BLaER1 treated with 17β-estradiol and CSF1 and Interleukin-3, amounts not matched to agents 10 nM and 100 nM (cell line): ENCODE measurements around the gene TBX4.
"Not testable (repeated sequence)": the region's sequence is repeated elsewhere in the genome, so short reads cannot be mapped to it uniquely, and the experiment has no call there.

ENCODE experiments used
- H3K27ac ChIP-seq, 11 experiments: shearing (Covaris generic); formaldehyde crosslinking; 2 replicates each; pipeline ENCODE4 v1.8.1; 2022
- H3K27me3 ChIP-seq, 11 experiments: shearing (Covaris generic); formaldehyde crosslinking; 2 replicates each; pipeline ENCODE4 v1.8.1; 2022
- H3K36me3 ChIP-seq, 11 experiments: shearing (Covaris generic); formaldehyde crosslinking; 2 replicates each; pipeline ENCODE4 v1.8.1; 2022
- H3K4me1 ChIP-seq, 10 experiments: shearing (Covaris generic); formaldehyde crosslinking; 2 replicates each; pipeline ENCODE4 v1.8.1; 2022
- H3K4me2 ChIP-seq, 11 experiments: shearing (Covaris generic); formaldehyde crosslinking; 2 replicates each; pipeline ENCODE4 v1.8.1; 2022
- H3K4me3 ChIP-seq, 10 experiments: shearing (Covaris generic); formaldehyde crosslinking; 2 replicates each; pipeline ENCODE4 v1.8.1; 2022
- H3K9ac ChIP-seq, 11 experiments: shearing (Covaris generic); formaldehyde crosslinking; 2 replicates each; pipeline ENCODE4 v1.8.1; 2022
- H3K9me3 ChIP-seq, 11 experiments: shearing (Covaris generic); formaldehyde crosslinking; replicated peaks in 1 of 11; 2 replicates each; pipeline ENCODE4 v1.8.1; 2022
- H4K20me1 ChIP-seq, 11 experiments: shearing (Covaris generic); formaldehyde crosslinking; 2 replicates each; pipeline ENCODE4 v1.8.1; 2022
- Cebpa-rat ChIP-seq, 11 experiments: shearing (Covaris generic); IDR thresholded peaks; 2 replicates each; pipeline ENCODE4 v1.8.1; 2022

TBX4 gene

GRCh38 chr17:61504697-61505096 is 52.5 kb downstream of the TBX4 start:
- H3K27ac ChIP-seq, result no peak overlapping the region
- peaks cover 0 to 7% (median 0%) of the 10 kb centered on the region in 10 experiments; a peak in 3 of 20 replicates for H3K4me1 ChIP-seq
- no peak for TF ChIP-seq Cebpa-rat (IDR thresholded peaks at IDR 0.05)
- H3K4me2 ChIP-seq, result peak overlapping the region in 2 of 11 experiments; percentile 11 to 26; a peak in 2 of 22 replicates
- H3K36me3 ChIP-seq, result no peaks in the 10 kb centered on the region
- H3K9ac ChIP-seq, result no peak overlapping the region
- no peaks in the 10 kb centered on the region for H4K20me1 ChIP-seq
- no peaks in the 10 kb centered on the region for H3K9me3 ChIP-seq
- no peaks in the 10 kb centered on the region for H3K27me3 ChIP-seq
- no peak overlapping the region for H3K4me3 ChIP-seq

GRCh38 chr17:61505846-61506627 is 53.8 kb downstream of the TBX4 start:
- H3K9me3 ChIP-seq, result no peaks in the 10 kb centered on the region
- no peaks in the 10 kb centered on the region for H4K20me1 ChIP-seq
- H3K36me3 ChIP-seq, result no peaks in the 10 kb centered on the region
- no peak overlapping the region for H3K4me3 ChIP-seq
- no peak for TF ChIP-seq Cebpa-rat (IDR thresholded peaks at IDR 0.05)
- H3K4me2 ChIP-seq, result no peak overlapping the region
- H3K27ac ChIP-seq, result no peak overlapping the region
- H3K9ac ChIP-seq, result no peak overlapping the region
- no peaks in the 10 kb centered on the region for H3K27me3 ChIP-seq
- H3K4me1 ChIP-seq, result peaks cover 0 to 7% (median 0%) of the 10 kb centered on the region in 10 experiments; a peak in 3 of 20 replicates

DNA sequence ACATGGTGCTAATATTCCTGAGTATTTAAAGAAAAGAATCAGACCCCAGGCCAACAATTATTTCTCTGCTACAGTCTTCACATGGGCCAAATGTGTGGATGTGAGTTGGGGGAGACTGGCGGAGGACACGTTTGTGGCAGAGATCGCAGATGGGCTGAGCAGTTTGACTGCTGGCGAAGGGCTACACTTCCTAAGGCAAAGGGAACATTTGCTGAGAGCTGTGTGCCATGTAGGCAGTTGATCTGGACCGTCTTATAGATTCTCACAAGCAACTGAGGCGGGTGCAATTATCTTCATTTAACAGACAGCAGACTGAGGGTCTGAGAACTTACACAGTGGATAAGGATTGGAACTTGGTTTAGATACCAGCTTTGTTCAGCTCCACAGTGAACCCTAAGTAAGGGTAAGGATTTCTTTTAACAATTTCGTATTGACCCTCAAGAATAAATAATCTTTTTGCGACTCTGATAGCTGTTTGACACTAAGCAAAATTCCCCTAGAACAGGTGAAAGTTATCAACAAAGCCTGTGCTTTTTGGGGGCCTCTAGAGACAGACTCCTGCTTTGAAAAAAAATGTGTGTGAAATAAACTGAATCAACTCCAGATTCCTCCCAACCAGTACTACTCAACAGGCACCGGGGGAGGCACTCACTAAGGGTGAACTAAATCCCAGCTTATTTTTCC is 55.3 kb downstream of the TBX4 start:
- Histone ChIP-seq H3K27me3 (no peaks in the 10 kb centered on the region), H3K27ac (no peak overlapping the region), H3K4me3 (no peak overlapping the region), H4K20me1 (no peaks in the 10 kb centered on the region), H3K9ac (no peak overlapping the region), H3K9me3 (no peaks in the 10 kb centered on the region), H3K4me2 (no peak overlapping the region), H3K36me3 (no peaks in the 10 kb centered on the region), H3K4me1 (peaks cover 0 to 7% (median 0%) of the 10 kb centered on the region in 10 experiments; a peak in 3 of 20 replicates)
- no peak for TF ChIP-seq Cebpa-rat (IDR thresholded peaks at IDR 0.05)

GRCh38 chr17:61508912-61509311 is 56.7 kb downstream of the TBX4 start:
- H3K27ac ChIP-seq, result no peak overlapping the region

DNA sequence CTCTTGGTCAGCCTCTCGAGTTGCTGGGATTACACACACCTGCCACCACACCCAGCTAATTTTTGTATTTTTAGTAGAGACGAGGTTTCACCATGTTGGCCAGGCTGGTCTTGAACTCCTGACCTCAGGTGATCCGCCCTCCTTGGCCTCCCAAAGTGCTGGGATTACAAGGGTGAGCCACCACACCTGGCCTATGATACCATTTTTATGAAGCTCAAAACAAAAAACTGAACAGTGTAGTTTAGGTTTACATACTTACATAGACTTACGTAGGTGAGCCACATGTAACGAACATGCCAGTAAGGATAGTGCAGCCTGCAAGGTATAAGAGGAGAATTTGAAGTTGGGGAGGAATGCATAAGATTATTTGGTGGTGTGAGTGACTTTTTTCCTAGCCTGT is 57.2 kb downstream of the TBX4 start:
- H3K9ac ChIP-seq, H3K36me3 ChIP-seq, H3K9me3 ChIP-seq, H3K27me3 ChIP-seq, H3K4me3 ChIP-seq, H3K4me2 ChIP-seq, H4K20me1 ChIP-seq, H3K27ac ChIP-seq, H3K4me1 ChIP-seq: not testable (repeated sequence)

More at GRCh38 chr17:61508912-61509311, 56.7 kb downstream of the TBX4 start:
- H3K4me3 ChIP-seq, result no peak overlapping the region
- H4K20me1 ChIP-seq, result no peaks in the 10 kb centered on the region
- TF ChIP-seq Cebpa-rat (IDR thresholded peaks at IDR 0.05), result no peak
- H3K36me3 ChIP-seq, result no peaks in the 10 kb centered on the region
- H3K9ac ChIP-seq, result no peak overlapping the region
- no peaks in the 10 kb centered on the region for H3K9me3 ChIP-seq
- H3K4me1 ChIP-seq, result peaks cover 0 to 7% (median 0%) of the 10 kb centered on the region in 10 experiments; a peak in 3 of 20 replicates
- no peaks in the 10 kb centered on the region for H3K27me3 ChIP-seq
- H3K4me2 ChIP-seq, result no peak overlapping the region

- H3K4me1 ChIP-seq, result no peaks in the 10 kb centered on the region
- no peak overlapping the region for H3K4me3 ChIP-seq
- no peak overlapping the region for H3K4me2 ChIP-seq
- no peaks in the 10 kb centered on the region for H3K9me3 ChIP-seq
- no peak overlapping the region for H3K9ac ChIP-seq
- H3K27me3 ChIP-seq, result no peaks in the 10 kb centered on the region
- H4K20me1 ChIP-seq, result no peaks in the 10 kb centered on the region
- no peak overlapping the region for H3K27ac ChIP-seq
- TF ChIP-seq Cebpa-rat (IDR thresholded peaks at IDR 0.05), result no peak
- H3K36me3 ChIP-seq, result no peaks in the 10 kb centered on the region
These were observed 58.0 kb downstream of the TBX4 start for GRCh38 chr17:61510237-61510636.

DNA sequence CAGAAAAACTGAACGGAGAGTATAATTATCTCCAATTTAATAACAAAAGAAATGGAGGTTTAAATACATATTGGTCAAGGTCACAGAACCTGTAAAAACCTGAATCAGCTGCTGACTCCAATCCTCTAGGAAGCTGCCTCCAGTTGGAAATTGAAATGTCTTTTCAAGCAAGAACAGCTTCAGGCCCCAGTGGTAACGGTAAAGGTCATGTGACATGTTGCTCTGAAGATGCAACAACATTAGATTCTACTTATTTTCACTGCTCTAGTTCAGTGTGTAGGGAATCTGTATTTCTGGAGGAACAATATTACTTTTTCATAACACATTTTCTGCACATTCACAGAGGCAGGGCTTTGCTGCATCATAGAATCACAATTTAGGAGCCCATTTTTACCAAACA is 58.8 kb downstream of the TBX4 start:
- no peak for TF ChIP-seq Cebpa-rat (IDR thresholded peaks at IDR 0.05)
- H3K9me3 ChIP-seq, result no peaks in the 10 kb centered on the region
- no peaks in the 10 kb centered on the region for H3K4me1 ChIP-seq
- H3K27me3 ChIP-seq, result no peaks in the 10 kb centered on the region
- no peak overlapping the region for H3K27ac ChIP-seq
- no peaks in the 10 kb centered on the region for H3K36me3 ChIP-seq
- H3K4me3 ChIP-seq, result no peak overlapping the region
- no peak overlapping the region for H3K9ac ChIP-seq
- H3K4me2 ChIP-seq, result no peak overlapping the region
- H4K20me1 ChIP-seq, result no peaks in the 10 kb centered on the region

- H4K20me1 ChIP-seq, result no peaks in the 10 kb centered on the region
- H3K4me2 ChIP-seq, result no peak overlapping the region
- no peak overlapping the region for H3K4me3 ChIP-seq
- no peaks in the 10 kb centered on the region for H3K36me3 ChIP-seq
- no peaks in the 10 kb centered on the region for H3K4me1 ChIP-seq
- H3K27ac ChIP-seq, result no peak overlapping the region
- no peaks in the 10 kb centered on the region for H3K27me3 ChIP-seq
- TF ChIP-seq Cebpa-rat (IDR thresholded peaks at IDR 0.05), result no peak
- no peaks in the 10 kb centered on the region for H3K9me3 ChIP-seq
- H3K9ac ChIP-seq, result no peak overlapping the region
These were observed 59.4 kb downstream of the TBX4 start for GRCh38 chr17:61511480-61512182.

DNA sequence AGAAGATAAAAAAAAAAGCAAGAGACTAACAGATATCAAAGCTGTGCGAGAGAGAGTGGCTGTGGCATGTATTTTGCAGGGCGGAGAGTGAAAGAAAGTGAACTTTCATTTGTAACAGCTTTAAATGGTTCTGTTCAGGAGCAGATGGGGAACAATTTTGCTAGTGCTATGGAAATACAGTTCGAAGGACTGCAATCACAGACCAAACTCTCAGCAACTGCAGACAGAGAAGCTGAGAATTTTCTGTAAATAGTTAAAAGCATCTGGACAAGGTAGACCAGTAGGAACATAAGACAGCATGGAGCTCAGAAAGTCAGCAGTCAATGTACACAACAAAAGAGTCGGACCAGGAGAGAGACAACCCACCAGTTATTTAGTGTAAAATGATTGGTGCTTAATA is 62.3 kb downstream of the TBX4 start:
- no peaks in the 10 kb centered on the region for H3K4me1 ChIP-seq
- H4K20me1 ChIP-seq, result no peaks in the 10 kb centered on the region
- H3K4me3 ChIP-seq, result no peak overlapping the region
- H3K27ac ChIP-seq, result no peak overlapping the region
- H3K27me3 ChIP-seq, result no peaks in the 10 kb centered on the region
- no peak overlapping the region for H3K4me2 ChIP-seq
- H3K9ac ChIP-seq, result no peak overlapping the region
- TF ChIP-seq Cebpa-rat (IDR thresholded peaks at IDR 0.05), result no peak
- H3K36me3 ChIP-seq, result no peaks in the 10 kb centered on the region
- H3K9me3 ChIP-seq, result no peaks in the 10 kb centered on the region
